Fibroblast of skin of abdomen (primary cell): ENCODE measurements around the gene HEBP1.

ENCODE experiments used
- DNase-seq: peaks from one replicate; pipeline ENCODE4 v3.0.0-alpha.2; 2013

The HEBP1 gene

GRCh38 chr12:13023811-13024530, 23.9 kb upstream of the HEBP1 start:
- no peak for DNase-seq

GRCh38 chr12:13022851-13023271, 22.8 kb upstream of the HEBP1 start:
- peak; percentile 25 for DNase-seq

- no peak for DNase-seq
Measured at GRCh38 chr12:13011098-13011497, 11.0 kb upstream of the HEBP1 start.

GRCh38 chr12:13008741-13009380, 8.8 kb upstream of the HEBP1 start:
- peak; percentile 58 for DNase-seq

GRCh38 chr12:13007496-13008233, 7.6 kb upstream of the HEBP1 start:
- DNase-seq = no peak

GRCh38 chr12:13005649-13006048, 5.6 kb upstream of the HEBP1 start:
- no peak for DNase-seq

GRCh38 chr12:13004986-13005385, 4.9 kb upstream of the HEBP1 start:
- no peak for DNase-seq

GRCh38 chr12:13004361-13004760, 4.3 kb upstream of the HEBP1 start:
- peak; percentile 39 for DNase-seq

- no peak for DNase-seq
Measured at GRCh38 chr12:13002301-13003097, 2.4 kb upstream of the HEBP1 start.

GRCh38 chr12:13001775-13002040, 1.6 kb upstream of the HEBP1 start:
- no peak for DNase-seq

- DNase-seq = peak; percentile 52
Measured at GRCh38 chr12:13000925-13001774, 1.1 kb upstream of the HEBP1 start.

- DNase-seq = no peak
Measured at GRCh38 chr12:13000616-13000924, 505 bp upstream of the HEBP1 start.

GRCh38 chr12:12999271-12999958, 650 bp downstream of the HEBP1 start:
- peak; percentile 28 for DNase-seq

GRCh38 chr12:12998248-12998647, 1.8 kb downstream of the HEBP1 start:
- no peak for DNase-seq

GRCh38 chr12:12997734-12998133, 2.3 kb downstream of the HEBP1 start:
- DNase-seq = no peak

- no peak for DNase-seq
Measured at GRCh38 chr12:12997156-12997555, 2.9 kb downstream of the HEBP1 start.

GRCh38 chr12:12996209-12996608, 3.9 kb downstream of the HEBP1 start:
- DNase-seq = no peak

GRCh38 chr12:12995088-12995487, 5.0 kb downstream of the HEBP1 start:
- no peak for DNase-seq

GRCh38 chr12:12993367-12993766, 6.7 kb downstream of the HEBP1 start:
- DNase-seq = no peak

GRCh38 chr12:12992418-12993130, 7.5 kb downstream of the HEBP1 start:
- DNase-seq = peak; percentile 89
